ENCODE data around the gene EYS.

DNA sequence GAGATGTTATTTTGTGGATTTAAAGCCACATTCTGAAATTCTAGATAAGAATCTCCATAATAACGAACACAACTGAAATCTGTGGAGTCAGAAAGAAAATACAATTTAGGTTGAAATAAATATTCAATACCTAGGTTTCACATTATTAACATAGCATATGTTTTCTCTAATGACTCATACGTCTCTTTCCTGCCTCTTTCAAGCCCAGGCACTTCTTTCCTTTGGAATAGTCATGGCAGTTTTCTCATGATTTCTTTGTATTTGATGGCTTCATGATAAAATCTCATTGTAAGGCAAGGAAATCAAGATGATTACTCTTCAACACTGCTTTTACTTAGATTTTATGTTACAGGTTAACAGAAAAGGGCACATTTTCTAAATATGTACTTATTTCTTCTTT lies 1267.8 kb downstream of the EYS start:
- TF ChIP-seq GATA2 (IDR thresholded peaks at IDR 0.05; ENCODE audit: low read depth, low read length) (no peak), GATA3 (IDR thresholded peaks at IDR 0.05; ENCODE audit: low read depth, low read length) (no peak)

Data from SH-SY5Y (cell line).